Coronary artery (tissue), 2 donors: ENCODE measurements around the gene MAGI2.

Experiments used
- DNase-seq: peaks from one replicate; pipeline ENCODE4 v3.0.0-alpha.2; 2017; ENCODE audit warnings: low spot score
- H3K27ac ChIP-seq, 2 donors: fragments of 200-600 bp; sonication (generic); one replicate each; pipeline ENCODE4 v1.5.1; 2016 to 2019
- H3K4me3 ChIP-seq: fragments of 200-600 bp; sonication (generic); 2 replicates; pipeline ENCODE4 v1.5.1; 2016; ENCODE audit warnings: mild to moderate bottlenecking, moderate library complexity
- CTCF ChIP-seq: fragments of 200-600 bp; sonication (generic); IDR thresholded peaks from one replicate; pipeline ENCODE4 v1.5.1; 2019; ENCODE audit warnings: antibody characterized with exemption

The MAGI2 gene

DNA sequence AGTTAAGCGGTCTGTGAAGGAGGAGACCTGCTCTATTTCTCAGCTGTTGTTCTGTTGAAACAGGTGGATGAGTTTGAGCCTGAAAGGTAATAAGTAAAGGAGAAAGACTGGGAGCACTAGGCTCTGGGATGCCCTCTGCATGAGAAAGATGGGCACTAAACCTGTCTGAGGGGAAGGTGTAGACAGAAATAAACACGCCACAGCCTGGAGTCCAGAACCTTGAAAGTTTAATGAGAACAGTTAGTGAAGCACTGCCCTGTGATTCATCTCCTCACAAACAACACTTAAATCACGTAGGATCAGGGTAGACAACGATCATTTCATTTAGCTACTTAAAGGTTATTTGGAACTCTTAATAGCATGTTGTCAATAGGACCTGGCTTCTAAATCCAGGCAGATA lies 1461.8 kb downstream of the MAGI2 start:
- no peak for DNase-seq
- Histone ChIP-seq H3K4me3 (no peak overlapping the region), H3K27ac (no peak overlapping the region)
- no peak for TF ChIP-seq CTCF

GRCh38 chr7:77989981-77990566 lies 1463.4 kb downstream of the MAGI2 start:
- Histone ChIP-seq H3K4me3 (no peak overlapping the region), H3K27ac (no peak overlapping the region)
- TF ChIP-seq CTCF, result no peak
- no peak for DNase-seq

GRCh38 chr7:77985974-77986339 lies 1467.5 kb downstream of the MAGI2 start:
- H3K4me3 ChIP-seq, result no peak overlapping the region
- no peak overlapping the region for H3K27ac ChIP-seq
- no peak for TF ChIP-seq CTCF
- no peak for DNase-seq

GRCh38 chr7:77985232-77985973 lies 1468.1 kb downstream of the MAGI2 start:
- no peak for TF ChIP-seq CTCF
- Histone ChIP-seq H3K27ac (peak overlapping the region; percentile 46 to 60), H3K4me3 (peak overlapping the region; percentile 40)
- DNase-seq, result no peak

DNA sequence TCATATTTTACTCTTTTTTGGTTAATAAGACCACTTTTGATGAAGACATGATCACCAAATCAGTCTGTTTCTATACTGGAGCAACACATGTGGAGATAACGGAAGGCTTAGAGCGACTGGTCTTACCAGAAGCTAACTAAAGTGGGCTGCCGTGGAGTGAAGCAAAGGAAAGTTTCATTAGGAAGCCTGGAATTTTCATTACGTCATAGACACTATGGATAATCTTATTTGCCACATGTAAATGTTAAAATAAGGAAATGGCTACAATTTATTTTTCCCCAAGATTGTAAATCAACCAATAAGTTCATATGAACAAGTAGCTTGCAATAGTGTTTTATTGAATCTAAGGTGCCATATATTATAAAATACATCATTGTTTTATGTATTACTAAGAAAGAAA lies 1469.5 kb downstream of the MAGI2 start:
- TF ChIP-seq CTCF, result no peak
- H3K4me3 ChIP-seq, result no peak overlapping the region
- H3K27ac ChIP-seq, result no peak overlapping the region
- DNase-seq, result no peak

GRCh38 chr7:77982926-77983550 lies 1470.4 kb downstream of the MAGI2 start:
- no peak overlapping the region for H3K27ac ChIP-seq
- no peak overlapping the region for H3K4me3 ChIP-seq
- no peak for DNase-seq
- TF ChIP-seq CTCF, result no peak
